Hematopoietic multipotent progenitor cell treated with erythropoietin and hydrocortisone succinate and interleukin-3 and kit ligand, for 8 days (in vitro differentiated cells): Measurements from ENCODE around the gene ATP2A2.
"Not testable (repeated sequence)": the region's sequence is repeated elsewhere in the genome, so short reads cannot be mapped to it uniquely, and the experiment has no call there.

Source experiments
- DNase-seq: peaks from one replicate; pipeline ENCODE4 v3.0.0-alpha.2; 2015

The ATP2A2 gene

DNA sequence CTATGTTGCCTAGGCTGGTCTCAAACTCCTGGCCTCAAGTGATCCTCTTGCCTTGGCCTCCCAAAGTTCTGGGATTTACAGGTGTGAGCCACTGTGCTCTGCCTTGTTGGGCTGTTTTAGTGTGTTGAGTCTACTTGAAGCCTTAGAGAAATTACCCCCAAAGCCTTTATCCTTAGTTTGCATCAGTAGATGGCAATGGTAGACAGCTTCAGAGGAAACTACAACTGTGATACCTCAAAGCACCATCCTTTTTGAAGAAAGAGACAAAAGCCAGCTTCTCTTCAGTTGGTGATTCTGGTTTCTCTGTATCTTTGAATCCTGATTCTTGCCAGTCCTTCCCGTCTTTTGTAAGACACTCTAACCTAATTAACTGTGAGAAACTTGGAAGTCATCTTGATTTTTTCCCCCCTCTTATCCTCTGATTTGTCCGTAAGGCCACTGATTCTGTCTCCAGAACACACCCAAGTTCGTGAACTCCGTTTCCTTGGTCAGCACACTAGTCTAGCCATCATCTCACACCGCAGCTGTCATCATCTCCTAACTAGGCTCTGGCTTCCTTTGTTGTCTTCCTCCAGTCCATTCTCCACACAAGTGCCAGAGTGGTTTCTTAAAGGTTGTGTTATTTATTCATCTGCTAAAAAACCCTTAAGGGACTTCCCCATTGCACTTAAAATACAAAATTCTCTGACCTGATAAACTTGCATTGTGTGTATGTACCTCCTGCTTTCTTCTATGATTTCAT is 20.2 kb downstream of the ATP2A2 start:
- DNase-seq, result no peak

DNA sequence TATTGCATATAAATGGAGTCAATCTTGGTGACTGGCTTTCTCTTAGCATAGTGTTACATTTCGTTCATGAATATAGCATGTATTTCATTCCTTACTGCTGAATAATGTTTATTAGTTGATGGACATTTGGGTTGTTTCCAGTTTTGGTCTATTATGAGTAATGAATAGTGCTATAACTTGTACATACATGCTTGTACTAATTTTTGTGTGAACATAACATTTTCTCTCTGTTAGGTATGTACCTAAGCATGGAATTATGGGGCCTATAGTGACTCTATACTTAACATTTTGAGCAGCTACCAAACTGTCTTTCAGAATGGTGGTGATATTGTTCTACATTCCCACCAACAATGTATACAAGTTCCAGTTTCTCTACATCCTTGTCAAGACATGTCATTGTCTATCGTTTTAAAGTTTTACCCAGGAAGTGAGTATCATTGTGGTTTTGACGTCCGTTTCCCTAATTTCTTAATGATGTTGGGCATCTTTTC is 23.1 kb downstream of the ATP2A2 start:
- DNase-seq, result no peak

DNA sequence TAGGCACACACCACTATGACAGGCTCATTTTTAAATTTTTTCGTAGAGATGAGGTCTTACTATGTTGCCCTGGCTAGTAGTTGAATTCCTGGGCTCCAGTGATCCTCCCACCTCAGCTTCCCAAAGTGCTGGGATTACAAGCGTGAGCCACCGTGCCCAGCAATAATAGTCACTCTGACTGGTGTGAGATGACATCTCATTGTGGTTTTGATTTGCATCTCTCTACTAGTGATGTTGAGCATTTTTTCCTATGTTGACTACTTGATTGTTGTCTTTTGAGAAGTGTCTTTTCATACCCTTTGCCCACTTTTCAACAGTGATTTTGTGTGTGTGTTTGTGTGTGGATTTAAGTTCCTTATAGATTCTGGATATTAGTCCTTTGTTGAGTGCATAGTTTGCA is 26.3 kb downstream of the ATP2A2 start:
- no peak for DNase-seq

DNA sequence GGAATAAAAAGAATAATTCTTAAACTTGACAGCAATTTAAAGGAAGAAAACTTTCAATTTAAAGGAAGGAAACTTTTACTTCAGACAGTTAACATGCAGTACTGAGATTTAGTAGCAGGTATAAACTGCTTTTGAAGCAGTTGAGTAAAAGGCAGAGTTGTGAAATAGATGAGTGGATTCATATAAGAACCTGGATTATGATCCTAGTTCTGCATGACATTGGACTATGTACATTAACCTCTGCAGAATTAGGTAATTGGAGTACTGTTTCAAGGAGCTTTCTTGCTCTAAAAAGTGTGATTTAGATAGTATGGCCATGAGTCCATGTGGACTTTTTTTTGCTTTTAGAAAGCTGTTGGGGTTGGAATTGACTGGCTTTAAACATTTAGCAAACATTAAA is 29.7 kb downstream of the ATP2A2 start:
- no peak for DNase-seq

DNA sequence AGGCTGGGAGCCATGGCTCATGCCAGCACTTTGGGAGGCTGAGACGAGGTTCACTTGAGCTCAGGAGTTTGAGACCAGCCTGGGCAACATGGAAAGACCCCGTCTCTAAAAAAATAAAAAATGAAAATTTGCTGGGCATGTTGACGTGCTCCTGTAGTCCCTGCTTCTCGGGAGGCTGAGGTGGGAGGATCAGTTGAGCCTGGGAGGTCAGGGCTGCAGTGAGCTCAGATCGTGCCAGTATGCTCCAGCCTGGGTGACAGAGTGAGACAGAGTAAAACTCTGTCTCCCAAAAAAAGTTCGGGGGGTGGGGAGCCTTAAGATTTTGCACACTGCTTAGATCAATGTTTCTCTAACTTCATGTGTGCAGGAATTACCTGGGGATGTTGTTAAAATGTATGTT is 30.9 kb downstream of the ATP2A2 start:
- no peak for DNase-seq

DNA sequence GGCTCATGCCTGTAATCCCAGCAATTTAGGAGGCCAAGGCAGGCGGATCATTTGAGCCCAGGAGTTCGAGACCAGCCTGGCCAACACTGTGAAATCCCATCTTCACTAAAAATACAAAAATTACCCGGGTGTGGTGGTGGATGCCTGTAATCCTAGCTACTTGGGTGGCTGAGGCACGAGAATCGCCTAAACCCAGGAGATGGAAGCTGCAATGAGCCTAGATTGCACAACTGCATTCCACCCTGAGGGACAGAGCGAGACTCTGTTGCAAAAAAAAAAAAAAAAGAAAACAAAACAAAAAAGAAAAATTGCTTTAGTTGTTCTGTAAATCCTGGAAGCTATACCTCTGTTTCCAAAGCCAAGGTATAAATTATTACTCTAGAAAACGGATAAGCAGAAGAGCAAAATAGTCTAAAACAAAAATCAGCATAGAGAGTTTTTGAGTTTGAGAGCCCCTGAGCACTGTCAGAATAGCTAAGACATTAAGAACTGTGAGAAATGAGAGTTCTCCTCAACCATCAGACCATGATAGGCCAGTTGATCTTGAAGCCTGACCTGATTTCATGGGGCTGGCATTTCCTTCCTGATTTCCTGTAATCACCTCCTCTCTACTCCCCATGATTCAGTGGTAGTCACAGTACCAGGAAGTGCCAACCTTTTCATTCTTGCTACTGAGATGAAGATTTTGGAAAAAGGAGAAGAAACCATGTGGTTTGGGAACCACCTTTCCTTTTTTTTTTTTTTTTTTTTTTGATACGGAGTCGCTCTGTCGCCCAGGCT is 31.7 kb downstream of the ATP2A2 start:
- no peak for DNase-seq

DNA sequence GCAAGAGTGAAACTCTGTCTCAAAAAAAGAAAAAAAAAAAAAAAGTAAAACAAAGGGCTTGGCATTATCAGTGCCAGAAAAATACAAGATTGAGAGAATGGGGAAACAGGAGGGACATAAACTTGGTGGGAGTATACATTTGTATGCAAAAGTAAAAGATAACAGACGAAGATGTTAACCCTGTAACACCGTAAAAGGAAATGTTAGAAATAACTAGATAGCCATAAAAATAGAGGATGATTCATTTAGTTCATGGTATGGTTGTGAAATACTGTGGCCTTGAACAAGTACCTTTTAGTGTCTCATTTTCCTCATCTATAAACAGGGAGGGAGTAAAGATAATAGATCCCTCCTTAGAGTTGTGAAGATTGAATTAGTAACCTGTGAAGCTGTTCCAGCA is 33.3 kb downstream of the ATP2A2 start:
- peak; percentile 28 for DNase-seq

DNA sequence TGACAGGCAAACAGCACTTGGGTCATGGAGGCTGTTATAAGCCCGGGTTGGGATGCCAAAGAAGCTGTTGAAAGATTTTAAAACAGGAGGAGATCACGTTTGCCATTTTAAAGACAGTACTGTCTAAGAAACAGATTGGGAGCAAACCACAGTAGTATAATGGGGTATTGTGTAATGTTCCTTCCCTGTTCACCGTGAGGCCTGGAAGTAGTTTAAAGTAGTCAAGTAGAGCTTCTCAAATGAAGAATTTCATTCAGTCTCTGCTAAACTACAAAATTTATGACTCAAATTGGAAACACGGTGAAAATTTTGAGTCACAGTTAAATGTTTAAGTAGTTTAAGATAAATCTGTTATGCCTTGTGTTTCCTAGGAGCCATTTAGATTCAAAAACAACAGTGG is 35.8 kb downstream of the ATP2A2 start:
- DNase-seq, result no peak

DNA sequence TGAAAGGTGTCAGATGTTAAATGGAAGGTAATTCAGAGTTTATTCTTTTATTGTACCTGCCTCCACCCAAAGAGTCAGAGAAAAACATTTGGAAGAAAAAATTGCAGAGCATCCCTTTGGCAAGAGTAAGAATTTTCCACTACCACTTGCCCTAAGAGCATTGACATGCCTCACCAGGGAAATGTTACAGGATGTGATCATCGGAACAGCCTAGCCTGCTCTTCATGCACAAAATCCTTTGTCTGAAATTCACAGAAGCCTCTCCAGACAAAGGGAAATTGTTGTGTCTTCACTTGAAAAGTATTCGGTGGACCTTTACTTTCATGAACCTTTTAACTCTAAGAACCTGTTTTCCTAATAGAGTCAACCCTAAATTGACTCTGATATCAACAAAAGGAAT is 36.9 kb downstream of the ATP2A2 start:
- DNase-seq, result no peak

DNA sequence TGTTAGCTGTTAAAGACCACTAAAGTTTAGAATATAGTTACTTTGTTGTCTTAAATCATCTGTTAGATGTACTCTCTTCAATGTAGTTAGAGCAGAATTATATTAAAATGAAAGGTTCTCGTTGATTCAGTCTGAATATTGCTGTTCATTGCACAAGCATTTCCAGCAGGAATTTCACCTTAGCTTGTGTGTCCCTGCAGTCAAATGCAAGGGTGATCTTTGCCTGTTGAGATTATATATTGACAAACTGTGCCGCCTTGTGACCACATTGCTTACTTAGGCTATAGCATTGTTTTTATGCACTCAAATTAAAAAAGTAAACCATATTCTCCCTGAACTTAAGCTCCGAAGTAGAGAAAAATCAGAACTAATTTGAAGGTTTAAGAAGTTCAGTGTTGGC is 39.5 kb downstream of the ATP2A2 start:
- DNase-seq, result no peak

DNA sequence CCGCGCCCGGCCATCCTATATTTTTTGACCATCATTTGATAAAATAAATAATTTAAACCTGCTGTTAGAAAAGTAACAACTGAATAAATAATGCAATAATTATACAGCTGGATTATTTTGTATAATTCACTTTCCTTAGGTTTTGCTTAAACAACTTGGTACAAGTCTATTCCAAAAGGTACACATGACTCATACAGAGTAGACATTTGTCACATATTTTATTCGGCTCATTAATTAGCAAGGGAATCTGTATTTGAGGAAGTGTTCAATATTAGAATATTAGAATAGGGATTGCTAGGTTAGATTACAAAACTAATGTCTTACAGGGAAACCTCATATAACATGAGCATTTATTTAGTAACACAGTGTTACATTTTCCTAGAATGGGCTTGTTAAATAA is 48.7 kb downstream of the ATP2A2 start:
- DNase-seq, result no peak

DNA sequence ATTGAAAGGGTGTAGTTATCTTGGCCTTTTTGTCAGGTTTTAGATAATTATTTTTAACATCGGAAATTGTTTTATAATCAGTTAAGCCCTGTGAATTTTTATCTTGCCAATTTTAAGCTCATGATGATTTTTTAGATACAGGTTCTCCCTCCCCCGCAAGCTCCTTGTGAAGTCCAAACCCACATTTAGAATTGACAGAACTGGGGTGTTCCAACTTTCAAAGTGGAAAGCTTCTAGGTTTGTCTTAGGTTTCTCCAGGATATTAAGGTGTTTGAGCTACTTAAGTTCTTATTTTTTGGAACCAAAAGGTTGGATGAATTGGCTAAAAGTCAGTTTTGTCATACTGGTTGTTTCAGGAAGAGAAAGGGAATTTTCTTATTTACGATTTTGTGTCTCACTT is 49.1 kb downstream of the ATP2A2 start:
- DNase-seq, result no peak

DNA sequence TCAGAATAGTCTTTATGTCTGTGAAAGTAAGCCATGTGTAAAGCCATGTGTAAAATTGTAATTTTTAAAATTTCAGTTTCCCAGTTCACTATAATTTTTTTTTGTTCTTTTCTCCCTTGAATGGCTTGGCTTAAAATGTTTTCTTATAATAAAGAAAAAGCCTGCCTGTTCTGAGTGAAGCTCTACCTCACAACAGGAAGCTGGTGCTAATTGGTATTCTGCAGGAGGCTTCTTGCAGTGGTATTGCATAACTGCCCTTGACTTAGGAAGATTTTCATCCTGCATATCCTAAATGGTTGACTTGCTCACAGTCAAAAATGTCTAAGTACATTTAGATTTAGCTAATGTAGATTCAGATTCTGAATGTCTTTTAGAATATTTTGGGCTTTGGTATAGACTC is 49.5 kb downstream of the ATP2A2 start:
- no peak for DNase-seq

DNA sequence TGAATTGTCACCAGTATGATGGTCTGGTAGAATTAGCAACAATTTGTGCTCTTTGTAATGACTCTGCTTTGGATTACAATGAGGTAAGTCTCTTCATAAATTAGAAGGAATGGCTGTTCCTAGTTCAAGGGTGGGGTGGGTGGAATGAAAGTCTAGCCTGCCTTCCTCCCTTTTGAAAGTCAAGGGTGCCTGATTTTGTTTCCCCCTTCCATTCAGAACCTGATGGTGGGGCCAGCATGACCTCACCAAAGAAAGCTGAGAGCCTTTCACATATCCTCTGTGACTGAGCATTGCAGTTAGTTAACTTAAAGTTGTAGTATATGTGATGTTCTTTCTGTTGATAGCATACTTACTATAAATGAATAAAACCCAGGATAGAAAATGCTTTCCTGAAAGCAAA is 52.2 kb downstream of the ATP2A2 start:
- DNase-seq, result no peak

DNA sequence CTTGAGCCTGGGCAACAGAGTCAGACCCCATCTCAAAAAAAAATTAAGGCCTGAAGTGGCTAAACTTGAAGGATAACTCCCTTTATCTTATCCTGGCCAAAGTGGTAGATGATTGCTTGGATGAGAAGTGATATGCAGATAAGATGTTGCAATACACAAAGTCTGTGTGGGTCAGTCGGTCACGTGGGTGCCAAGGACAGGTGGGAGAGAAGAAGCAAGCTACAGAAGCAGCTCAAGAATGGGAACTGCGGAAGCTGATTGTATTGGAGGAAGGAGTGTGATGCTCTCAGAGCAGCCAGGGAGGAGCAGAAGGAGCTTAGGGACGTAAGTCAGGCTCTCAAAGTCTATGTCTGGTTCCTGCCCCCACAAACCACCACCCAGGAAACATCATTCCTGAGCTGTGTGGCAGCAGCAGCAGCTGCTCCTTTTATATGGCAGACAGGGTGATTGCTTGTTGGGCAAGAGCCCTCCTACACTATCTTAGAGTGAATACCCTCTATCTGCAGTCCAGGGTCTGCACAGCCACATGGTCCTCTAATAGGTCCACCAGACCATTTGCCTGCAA is 54.5 kb downstream of the ATP2A2 start:
- no peak for DNase-seq

DNA sequence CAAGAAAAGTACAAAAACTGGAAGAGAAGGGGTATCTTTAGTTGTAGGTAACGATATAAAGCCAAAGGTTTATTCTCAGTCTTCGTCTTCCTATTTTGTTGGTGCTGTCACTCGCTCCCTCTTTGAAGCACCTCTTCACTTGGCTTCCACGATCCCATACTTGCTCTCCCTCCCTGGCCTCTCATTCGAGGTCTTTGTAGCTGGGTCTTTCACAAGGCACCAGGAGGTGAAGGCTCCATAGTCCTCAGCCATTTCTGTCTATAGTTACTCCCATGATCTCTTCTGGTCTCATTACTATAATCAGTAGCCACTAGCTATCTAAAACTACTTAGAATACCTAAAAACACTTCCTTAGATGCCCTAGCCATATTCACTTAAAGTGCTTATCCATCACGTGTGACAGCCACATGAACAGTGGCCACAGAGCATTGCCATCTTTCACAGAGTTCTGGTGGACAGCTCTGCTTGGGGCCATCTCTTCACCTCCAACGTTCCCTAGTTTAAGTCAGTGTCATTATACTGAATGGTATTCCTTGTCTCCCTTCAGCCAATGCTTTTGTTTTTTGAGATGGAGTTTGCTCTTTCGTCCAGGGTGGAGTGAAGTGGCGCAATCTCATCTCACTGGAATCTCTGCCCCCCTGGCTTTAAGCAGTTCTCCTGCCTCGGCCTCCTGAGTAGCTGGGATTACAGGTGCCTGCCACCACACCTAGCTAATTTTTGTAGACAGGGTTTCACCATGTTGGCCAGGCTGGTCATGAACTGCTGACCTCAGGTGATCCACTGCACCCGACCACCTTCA is 57.1 kb downstream of the ATP2A2 start:
- no peak for DNase-seq

DNA sequence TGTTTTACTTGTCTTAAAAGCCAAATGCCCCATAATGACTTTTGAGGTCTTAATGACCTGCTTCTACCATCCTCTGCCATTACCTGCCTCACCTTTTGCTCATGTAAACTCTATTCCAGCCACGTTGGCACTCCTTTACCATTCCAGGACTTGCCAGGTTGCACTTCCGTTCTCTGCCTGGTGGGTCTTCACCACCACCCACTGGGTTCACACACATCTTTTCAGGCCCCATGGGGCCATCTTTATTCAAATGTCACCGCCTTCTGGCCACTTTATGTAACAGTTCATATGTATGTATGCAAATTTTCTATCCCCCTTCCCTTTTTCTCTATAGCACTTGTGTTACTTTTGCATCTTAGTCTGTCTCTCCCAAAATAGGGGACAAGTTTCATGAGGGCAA is 57.7 kb downstream of the ATP2A2 start:
- DNase-seq, result peak; percentile 29

DNA sequence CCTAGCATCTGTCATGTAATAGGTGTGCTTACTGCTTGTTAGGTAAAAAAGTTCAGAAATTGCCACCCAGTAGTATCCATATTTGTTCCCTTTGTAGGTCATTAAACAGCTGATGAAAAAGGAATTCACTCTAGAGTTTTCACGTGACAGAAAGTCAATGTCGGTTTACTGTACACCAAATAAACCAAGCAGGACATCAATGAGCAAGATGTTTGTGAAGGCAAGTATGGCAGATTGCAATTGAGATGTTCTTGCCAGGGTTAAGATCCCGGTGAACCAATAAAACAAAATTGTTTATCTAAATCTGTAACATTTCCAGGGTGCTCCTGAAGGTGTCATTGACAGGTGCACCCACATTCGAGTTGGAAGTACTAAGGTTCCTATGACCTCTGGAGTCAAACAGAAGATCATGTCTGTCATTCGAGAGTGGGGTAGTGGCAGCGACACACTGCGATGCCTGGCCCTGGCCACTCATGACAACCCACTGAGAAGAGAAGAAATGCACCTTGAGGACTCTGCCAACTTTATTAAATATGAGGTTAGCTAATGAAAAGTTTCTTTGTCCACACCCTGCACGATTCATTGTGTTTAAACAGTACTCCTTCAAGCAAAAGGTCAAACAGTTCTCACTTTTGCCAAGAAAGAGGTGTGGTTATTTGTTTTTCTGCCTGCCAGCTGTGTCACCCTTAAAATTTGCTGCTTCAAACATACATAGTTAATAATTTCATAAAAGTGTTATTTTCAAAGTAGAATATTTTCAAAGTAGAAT is 58.3 kb downstream of the ATP2A2 start:
- no peak for DNase-seq

DNA sequence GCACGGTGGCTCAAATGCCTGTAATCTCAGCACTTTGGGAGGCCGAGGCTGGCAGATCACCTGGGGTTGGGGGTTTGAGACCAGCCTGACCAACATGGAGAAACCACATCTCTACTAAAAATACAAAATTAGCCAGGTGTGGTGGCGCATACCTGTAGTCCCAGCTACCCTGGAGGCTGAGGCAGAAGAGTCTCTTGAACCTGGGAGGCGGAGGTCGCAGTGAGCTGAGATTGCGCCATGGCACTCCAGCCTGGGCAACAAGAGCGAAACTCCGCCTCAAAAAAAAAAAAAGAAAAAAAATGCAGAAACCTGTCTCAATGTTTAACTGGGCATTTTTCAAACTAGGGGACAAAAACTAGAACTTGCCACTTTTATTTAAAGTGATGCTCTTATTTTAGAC is 59.2 kb downstream of the ATP2A2 start:
- DNase-seq, result not testable (repeated sequence)

DNA sequence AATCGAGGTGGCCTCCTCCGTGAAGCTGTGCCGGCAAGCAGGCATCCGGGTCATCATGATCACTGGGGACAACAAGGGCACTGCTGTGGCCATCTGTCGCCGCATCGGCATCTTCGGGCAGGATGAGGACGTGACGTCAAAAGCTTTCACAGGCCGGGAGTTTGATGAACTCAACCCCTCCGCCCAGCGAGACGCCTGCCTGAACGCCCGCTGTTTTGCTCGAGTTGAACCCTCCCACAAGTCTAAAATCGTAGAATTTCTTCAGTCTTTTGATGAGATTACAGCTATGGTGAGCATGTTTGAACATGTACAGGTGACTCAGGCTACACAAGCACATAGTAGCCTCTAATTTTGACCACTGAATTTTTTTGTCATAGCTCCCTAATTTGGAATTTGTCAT is 59.7 kb downstream of the ATP2A2 start:
- no peak for DNase-seq

DNA sequence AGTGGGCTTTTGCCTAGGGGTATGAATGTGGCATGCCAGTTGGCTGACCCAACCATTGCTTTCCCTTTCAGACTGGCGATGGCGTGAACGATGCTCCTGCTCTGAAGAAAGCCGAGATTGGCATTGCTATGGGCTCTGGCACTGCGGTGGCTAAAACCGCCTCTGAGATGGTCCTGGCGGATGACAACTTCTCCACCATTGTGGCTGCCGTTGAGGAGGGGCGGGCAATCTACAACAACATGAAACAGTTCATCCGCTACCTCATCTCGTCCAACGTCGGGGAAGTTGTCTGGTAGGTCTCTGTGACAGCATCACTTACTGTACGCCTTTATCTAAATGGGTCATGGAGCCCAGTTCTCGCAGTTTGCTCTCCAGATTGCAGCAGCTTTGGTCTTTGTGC is 61.1 kb downstream of the ATP2A2 start:
- DNase-seq, result no peak

DNA sequence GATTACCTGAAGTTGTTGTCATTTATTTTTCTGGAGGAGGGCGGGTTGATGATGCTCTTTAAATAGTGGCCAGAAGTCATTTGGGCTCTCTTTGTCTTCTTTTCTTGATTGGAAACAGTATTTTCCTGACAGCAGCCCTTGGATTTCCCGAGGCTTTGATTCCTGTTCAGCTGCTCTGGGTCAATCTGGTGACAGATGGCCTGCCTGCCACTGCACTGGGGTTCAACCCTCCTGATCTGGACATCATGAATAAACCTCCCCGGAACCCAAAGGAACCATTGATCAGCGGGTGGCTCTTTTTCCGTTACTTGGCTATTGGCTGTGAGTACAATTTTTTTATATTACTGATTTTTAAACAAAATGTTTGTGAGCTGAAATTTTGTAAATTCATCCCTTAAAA is 62.1 kb downstream of the ATP2A2 start:
- no peak for DNase-seq
